Fibroblast of mammary gland (primary cell): ENCODE measurements around the gene SUFU.

ENCODE experiments used
- DNase-seq: peaks from one replicate; pipeline ENCODE4 v3.0.0-alpha.2; 2010; ENCODE audit warnings: low read depth
- H3K4me3 ChIP-seq: 2 replicates; pipeline ENCODE4 v1.5.1; 2011; ENCODE audit warnings: low read depth, mild to moderate bottlenecking, low read length, moderate library complexity; ENCODE audit not compliant: control insufficient read depth
- TF ChIP-seq, protein P1 (sequence below): conservative IDR thresholded peaks from 2 replicates; pipeline ENCODE4 v1.5.1; 2011; ENCODE audit warnings: low read depth, low read length, inconsistent platforms; ENCODE audit not compliant: control insufficient read depth, insufficient read depth

The SUFU gene

DNA sequence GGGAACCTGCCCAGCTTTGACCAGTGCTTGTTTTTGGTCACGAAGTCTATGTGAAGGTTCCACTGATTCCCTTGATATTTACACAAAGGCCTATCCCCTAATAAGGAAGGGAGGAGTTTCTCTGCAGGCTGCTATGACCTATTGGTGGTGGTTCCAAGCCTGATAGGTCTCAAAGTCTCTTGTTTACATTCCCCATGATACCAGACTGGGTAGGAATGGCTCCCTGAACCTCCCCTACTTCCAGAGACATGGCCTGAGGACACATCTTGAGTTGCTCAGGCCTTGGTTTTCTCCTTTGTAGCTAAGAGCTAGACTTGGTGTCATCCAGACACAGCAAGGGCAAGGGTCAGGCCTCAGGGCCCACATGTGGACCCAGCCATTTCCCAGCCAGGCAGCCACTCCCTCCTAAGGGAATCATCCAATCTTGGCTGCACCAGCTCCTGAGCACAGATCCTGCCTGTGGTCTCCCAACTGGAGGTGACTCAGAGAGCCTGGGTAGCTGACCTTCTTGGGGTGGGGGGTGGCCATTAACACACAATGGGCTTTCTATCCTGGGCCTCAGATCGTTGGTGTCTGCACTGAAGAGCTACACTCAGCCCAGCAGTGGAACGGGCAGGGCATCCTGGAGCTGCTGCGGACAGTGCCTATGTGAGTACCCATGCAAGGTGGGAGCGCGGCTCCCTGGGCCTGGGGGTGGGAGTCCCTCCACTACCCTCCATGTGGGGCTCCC is 89.5 kb downstream of the SUFU start:
- H3K4me3 ChIP-seq = no peak overlapping the region
- DNase-seq = peak; percentile 73
- TF ChIP-seq, protein P1, sequence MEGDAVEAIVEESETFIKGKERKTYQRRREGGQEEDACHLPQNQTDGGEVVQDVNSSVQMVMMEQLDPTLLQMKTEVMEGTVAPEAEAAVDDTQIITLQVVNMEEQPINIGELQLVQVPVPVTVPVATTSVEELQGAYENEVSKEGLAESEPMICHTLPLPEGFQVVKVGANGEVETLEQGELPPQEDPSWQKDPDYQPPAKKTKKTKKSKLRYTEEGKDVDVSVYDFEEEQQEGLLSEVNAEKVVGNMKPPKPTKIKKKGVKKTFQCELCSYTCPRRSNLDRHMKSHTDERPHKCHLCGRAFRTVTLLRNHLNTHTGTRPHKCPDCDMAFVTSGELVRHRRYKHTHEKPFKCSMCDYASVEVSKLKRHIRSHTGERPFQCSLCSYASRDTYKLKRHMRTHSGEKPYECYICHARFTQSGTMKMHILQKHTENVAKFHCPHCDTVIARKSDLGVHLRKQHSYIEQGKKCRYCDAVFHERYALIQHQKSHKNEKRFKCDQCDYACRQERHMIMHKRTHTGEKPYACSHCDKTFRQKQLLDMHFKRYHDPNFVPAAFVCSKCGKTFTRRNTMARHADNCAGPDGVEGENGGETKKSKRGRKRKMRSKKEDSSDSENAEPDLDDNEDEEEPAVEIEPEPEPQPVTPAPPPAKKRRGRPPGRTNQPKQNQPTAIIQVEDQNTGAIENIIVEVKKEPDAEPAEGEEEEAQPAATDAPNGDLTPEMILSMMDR = no peak

DNA sequence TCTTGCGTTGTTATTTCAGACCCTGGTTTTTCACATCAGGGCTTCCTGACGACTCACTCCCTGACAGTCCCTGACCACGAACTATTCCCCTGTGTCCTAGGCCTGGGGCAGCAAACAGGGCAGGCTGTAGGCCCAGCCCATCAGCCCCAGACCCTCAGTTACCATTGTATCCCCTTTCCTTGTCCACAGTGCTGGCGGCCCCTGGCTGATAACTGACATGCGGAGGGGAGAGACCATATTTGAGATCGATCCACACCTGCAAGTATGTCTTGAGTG is 90.0 kb downstream of the SUFU start:
- TF ChIP-seq, protein P1 = no peak
- no peak for DNase-seq
- no peak overlapping the region for H3K4me3 ChIP-seq

DNA sequence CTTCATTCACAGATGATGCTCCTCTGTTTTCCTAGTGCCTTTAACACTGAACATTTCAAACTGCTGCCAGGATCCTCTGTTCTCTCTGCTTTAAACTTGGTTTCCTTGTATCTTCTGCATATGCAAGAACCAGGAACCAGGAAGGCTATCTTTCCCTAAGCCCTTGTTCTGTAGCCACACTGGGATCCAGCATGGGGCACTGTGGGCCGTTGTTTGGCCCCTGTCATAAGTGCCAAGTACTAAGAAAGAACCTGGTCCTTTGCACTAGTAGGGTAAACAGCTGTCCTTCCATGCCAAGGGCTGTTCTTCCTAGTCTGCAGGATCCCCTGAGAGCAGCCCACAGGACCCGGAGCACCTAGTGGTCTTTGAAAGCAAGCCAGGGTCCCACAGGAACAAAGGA is 91.5 kb downstream of the SUFU start:
- no peak for DNase-seq
- no peak overlapping the region for H3K4me3 ChIP-seq
- TF ChIP-seq, protein P1 = no peak

DNA sequence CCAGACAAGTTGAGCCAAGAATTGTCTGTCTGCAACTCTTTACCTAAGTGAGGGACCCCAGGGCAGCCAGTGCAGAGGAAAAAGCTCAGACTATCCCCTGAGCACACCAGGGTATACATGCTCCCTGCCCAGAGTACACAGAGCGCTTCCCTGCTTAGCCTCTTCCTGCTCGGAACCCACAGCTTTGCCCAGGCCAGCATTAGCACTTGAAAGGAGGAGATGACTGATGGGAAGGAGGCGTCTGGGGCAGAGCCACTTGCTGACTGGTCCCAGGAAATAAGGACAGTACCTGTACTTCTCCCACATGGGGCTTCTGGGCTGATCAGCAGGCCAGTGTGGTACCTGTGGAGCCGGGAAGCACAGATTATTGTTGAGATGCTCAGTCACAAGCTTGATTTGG is 92.1 kb downstream of the SUFU start:
- H3K4me3 ChIP-seq = no peak overlapping the region
- TF ChIP-seq, protein P1 = no peak
- no peak for DNase-seq

DNA sequence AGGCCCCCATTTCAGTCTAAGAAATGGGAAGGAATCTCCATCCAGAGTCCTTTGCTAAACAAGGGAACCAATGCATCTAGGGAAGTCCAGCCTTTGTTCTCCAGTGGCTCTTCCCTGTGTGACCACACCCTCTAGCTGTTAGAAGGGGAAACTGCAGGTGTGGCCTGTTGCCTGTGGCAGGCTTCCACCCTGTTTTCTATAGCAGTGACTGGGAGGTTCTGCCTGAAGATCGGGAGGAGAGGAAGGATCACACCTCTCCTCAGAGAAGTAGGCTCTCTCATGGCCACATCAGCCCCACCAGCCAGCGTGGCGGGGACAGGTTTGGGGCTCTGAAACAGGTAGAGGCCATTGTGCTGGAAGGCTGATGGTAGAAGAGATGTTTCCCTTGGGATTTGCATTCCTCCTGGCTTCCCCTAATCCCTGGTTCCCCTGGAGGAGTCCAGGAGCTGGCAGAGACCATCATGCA is 92.8 kb downstream of the SUFU start:
- no peak overlapping the region for H3K4me3 ChIP-seq
- peak; percentile 64 for DNase-seq
- TF ChIP-seq, protein P1 = peak; percentile 86

DNA sequence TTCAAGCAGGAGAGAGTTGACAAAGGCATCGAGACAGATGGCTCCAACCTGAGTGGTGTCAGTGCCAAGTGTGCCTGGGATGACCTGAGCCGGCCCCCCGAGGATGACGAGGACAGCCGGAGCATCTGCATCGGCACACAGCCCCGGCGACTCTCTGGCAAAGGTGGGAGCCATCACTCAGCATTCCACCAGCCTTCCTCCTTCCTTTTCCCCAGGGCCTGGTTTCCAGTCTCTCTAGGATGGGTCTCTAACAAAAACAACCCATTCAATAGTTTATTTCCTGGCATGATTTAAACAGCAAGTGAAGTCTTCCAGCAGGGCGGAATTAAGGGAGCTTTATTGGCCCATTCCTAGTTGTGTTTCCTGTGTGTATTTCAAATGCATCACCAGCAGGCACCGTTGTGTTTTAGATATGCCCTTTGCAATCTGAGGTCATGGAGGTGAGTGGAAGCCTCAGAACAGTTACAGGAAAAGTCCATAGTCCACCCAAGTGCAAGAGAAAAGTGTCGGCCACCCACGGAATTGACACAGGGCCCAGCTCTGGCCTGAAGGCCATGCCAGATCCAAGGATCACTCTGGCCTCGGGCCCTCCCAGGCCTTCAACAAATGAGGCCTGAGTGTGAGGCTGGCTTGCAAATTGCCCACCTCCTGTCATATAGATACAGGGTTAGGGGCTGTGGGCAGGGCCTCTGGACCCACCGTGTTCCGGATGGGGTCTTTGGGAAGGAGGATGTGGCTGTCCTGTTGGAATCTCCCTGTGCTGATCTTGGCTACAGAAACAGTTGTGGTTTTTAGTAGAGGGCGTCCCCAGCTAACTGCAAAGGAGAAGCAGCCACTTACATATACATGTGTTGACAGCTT is 93.6 kb downstream of the SUFU start:
- H3K4me3 ChIP-seq = no peak overlapping the region
- no peak for DNase-seq
- TF ChIP-seq, protein P1 = no peak
